Activated B cell treated with CpG ODN at 0.5 μM for 24 hours (primary cell): Measurements from ENCODE around the gene VSTM2B. TPM values are rescaled to one million over a fixed set of nuclear protein-coding genes. Genes with fewer than 3 reads are reported as not detected.

Experiments used
- ATAC-seq: fragments of 200-7000 bp; cut with Tn5 transposase; one replicate; pipeline ENCODE4 v1.10.0; 2021; ENCODE audit warnings: low read depth, mild to moderate bottlenecking, moderate library complexity
- CTCF ChIA-PET: fragments of 350-600 bp; sonication (Branson Sonifier 250); formaldehyde crosslinking; loops from one replicate; lab custom pipeline; 2021; ENCODE audit warnings: antibody characterized with exemption; lab: Charles Lee
- POLR2A ChIA-PET: fragments of 350-600 bp; sonication (Branson Sonifier 250); formaldehyde crosslinking; loops from one replicate; lab custom pipeline; 2021; ENCODE audit warnings: antibody characterized with exemption; lab: Charles Lee
- DNase-seq: peaks from one replicate; pipeline ENCODE4 v3.0.0; 2022
- H3K27ac Mint-ChIP-seq: one replicate; pipeline ENCODE4 v1.8.0; 2020; ENCODE audit warnings: mixed read lengths
- H3K27me3 Mint-ChIP-seq: one replicate; pipeline ENCODE4 v1.8.0; 2021; ENCODE audit warnings: mixed read lengths
- H3K36me3 Mint-ChIP-seq: one replicate; pipeline ENCODE4 v1.8.0; 2021; ENCODE audit warnings: low read depth, mixed read lengths
- H3K4me1 Mint-ChIP-seq: one replicate; pipeline ENCODE4 v1.8.0; 2021; ENCODE audit warnings: mixed read lengths
- H3K4me3 Mint-ChIP-seq: one replicate; pipeline ENCODE4 v1.8.0; 2020; ENCODE audit warnings: mild to moderate bottlenecking, mixed read lengths
- H3K9me3 Mint-ChIP-seq: one replicate; pipeline ENCODE4 v1.8.0; 2020; ENCODE audit warnings: mixed read lengths
- intact Hi-C: fragments of 100-400 bp; cut with micrococcal nuclease; formaldehyde crosslinking; loops from one replicate; pipeline ENCODE4 v1.15.1; 2024
- total RNA-seq: library from RNA; stranded (reverse); gene quantifications from 2 replicates; pipeline ENCODE4 v1.2.3, GENCODE V29; 2022
- TF ChIP-seq, protein P1 (sequence below): fragments of 200-600 bp; IDR thresholded peaks from one replicate; pipeline ENCODE4 v1.8.0; 2022; ENCODE audit warnings: antibody characterized with exemption, mild to moderate bottlenecking

VSTM2B gene
- total RNA-seq, 1 donor from 2014 or later: not detected

DNA sequence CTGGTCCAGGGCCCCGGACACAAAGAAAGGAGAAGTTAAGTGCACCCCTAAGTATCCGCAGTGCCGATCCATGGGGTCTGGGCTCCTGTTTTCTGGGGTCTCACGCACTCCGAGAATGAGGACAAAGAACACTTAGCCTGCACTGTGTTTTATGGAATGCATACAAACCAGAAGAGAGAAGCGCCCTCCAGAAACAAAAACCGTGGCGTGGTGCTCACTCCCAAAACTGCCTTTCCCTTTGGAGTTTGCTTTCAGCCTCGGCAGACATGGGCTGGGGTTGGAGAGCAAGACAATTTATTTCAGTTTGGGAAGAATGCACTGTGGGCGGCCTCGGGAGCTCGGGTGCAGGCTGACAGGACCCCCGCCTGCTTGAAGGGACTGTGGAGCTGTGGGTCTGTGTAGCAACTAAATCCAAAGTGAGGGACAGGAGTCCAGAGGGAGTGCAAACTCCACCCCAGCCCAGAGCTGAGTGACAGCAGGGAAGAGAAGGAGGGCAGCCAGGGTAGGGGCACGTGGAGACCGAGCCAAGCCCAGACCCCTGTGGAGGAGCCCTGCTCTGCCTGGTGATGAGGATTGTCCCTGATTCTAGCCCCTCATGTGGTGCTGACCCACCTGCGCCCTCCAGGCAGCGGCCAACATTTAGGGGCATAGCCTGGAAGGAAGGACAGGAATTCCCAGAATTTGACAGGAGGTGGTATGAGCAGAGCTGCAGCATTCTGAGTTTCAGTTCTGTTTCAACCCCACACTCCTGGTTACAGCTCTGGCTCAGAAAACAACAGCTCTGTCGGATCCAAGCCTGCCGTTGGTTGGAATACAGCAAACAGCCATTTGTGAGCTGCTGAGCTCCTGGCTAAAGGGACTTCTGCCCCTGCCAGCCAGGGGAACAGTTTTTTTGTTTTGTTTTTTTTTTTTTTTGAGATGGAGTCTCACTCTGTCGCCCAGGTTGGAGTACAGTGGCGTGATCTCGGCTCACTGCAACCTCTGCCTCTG is 42.5 kb downstream of the VSTM2B start:
- ChIA-PET CTCF (no interaction called here), POLR2A (no interaction called here)
- DNase-seq: no peak
- Mint-ChIP-seq H3K27ac (no peak overlapping the region), H3K27me3 (peaks cover 4% of the 10 kb centered on the region), H3K4me3 (no peak overlapping the region), H3K4me1 (no peaks in the 10 kb centered on the region), H3K9me3 (no peaks in the 10 kb centered on the region), H3K36me3 (no peaks in the 10 kb centered on the region)
- intact Hi-C loops: no loop called here
- ATAC-seq: no peak
- TF ChIP-seq, protein P1, sequence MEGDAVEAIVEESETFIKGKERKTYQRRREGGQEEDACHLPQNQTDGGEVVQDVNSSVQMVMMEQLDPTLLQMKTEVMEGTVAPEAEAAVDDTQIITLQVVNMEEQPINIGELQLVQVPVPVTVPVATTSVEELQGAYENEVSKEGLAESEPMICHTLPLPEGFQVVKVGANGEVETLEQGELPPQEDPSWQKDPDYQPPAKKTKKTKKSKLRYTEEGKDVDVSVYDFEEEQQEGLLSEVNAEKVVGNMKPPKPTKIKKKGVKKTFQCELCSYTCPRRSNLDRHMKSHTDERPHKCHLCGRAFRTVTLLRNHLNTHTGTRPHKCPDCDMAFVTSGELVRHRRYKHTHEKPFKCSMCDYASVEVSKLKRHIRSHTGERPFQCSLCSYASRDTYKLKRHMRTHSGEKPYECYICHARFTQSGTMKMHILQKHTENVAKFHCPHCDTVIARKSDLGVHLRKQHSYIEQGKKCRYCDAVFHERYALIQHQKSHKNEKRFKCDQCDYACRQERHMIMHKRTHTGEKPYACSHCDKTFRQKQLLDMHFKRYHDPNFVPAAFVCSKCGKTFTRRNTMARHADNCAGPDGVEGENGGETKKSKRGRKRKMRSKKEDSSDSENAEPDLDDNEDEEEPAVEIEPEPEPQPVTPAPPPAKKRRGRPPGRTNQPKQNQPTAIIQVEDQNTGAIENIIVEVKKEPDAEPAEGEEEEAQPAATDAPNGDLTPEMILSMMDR: no peak

DNA sequence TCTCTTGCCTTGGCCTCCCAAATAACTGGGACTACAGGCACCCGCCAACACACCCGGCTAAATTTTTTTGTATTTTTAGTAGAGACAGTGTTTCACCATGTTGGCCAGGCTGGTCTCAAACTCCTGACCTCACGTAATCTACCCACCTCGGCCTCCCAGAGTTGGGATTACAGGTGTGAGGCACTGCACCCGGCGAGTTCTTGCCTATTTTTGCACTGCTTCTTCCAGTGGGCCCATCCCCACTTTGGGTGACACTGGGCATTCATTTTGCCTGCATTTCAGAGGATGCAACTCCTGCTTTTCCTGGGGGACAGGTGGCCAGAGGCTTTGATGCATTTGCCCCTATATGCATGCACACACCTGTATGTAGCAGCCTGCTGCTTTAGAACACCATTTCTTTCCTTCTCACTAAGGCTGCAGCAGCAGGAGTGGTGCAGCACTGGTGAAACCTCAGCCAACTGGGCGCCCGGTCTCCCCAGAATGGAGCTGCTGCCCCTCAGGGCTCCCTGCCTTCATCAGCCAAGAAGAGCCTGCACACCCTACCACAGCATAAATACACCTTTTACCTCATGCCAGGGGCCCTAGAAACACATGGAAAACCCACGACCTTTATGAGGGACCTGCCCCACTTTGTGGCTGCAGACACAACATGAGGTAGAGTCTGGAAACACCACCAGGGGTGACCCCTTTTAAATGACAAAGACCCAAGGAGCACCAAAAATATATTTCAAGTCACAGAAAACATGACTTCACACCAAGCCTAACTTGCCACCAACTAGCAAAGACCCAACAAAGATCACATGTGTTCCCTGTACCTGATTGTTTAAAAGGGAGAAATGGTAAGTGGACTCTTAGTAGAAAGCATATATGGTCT is 43.5 kb downstream of the VSTM2B start:
- CTCF ChIA-PET: no interaction called here
- DNase-seq (no peak), ATAC-seq (no peak)
- H3K27me3 Mint-ChIP-seq: peaks cover 4% of the 10 kb centered on the region
- H3K4me1 Mint-ChIP-seq: no peaks in the 10 kb centered on the region
- no peak overlapping the region for H3K27ac Mint-ChIP-seq
- intact Hi-C loops: no loop called here
- no peaks in the 10 kb centered on the region for H3K36me3 Mint-ChIP-seq
- H3K4me3 Mint-ChIP-seq: no peak overlapping the region
- TF ChIP-seq, protein P1: no peak
- POLR2A ChIA-PET: no interaction called here
- no peaks in the 10 kb centered on the region for H3K9me3 Mint-ChIP-seq

DNA sequence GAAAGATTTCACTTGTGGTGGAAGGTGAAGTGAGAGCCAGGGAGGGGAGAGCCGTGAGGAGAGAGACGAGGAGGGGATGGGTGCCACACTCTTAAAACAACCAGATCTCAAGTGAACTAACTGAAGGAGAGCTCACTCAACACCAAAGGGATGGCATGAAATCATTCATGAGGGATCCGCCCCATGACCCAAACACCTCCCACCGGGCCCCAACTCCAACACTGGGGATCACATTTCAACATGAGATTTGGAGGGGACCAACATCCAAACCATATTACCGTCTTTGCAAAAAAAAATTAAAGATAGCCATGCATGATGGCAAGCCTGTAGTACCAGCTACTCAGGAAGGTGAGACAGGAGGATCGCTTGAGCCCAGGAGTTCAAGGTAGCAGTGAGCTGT is 45.4 kb downstream of the VSTM2B start:
- TF ChIP-seq, protein P1: no peak
- Mint-ChIP-seq H3K4me1 (peaks cover 3% of the 10 kb centered on the region), H3K9me3 (no peaks in the 10 kb centered on the region), H3K36me3 (no peaks in the 10 kb centered on the region), H3K27me3 (peaks cover 16% of the 10 kb centered on the region), H3K27ac (no peak overlapping the region), H3K4me3 (no peak overlapping the region)
- ChIA-PET CTCF (no interaction called here), POLR2A (no interaction called here)
- intact Hi-C loops: no loop called here
- ATAC-seq (no peak), DNase-seq (no peak)

DNA sequence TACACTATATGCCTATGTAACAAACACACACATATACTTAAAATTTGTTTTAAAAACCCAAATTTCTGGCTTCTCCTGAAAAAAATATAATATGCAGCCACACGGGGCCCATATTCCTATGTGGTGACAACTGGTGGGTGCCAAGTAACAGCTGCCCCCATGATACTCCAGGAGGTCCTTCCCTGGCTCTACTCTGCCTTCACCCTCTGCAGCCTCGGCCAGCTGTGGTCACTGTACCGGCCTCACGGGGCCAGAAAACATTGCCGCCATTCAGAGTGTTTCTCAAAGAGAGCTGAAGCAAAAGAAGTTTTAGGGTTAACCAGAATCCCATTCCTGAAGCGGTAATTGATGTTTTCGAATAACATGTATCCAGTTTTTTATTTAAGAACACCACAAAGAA is 47.7 kb downstream of the VSTM2B start:
- DNase-seq (no peak), ATAC-seq (no peak)
- TF ChIP-seq, protein P1: no peak
- Mint-ChIP-seq H3K36me3 (no peaks in the 10 kb centered on the region), H3K4me3 (no peak overlapping the region), H3K9me3 (no peaks in the 10 kb centered on the region), H3K4me1 (peaks cover 10% of the 10 kb centered on the region), H3K27me3 (peaks cover 27% of the 10 kb centered on the region), H3K27ac (no peak overlapping the region)
- intact Hi-C loops: no loop called here
- ChIA-PET CTCF (no interaction called here), POLR2A (no interaction called here)

DNA sequence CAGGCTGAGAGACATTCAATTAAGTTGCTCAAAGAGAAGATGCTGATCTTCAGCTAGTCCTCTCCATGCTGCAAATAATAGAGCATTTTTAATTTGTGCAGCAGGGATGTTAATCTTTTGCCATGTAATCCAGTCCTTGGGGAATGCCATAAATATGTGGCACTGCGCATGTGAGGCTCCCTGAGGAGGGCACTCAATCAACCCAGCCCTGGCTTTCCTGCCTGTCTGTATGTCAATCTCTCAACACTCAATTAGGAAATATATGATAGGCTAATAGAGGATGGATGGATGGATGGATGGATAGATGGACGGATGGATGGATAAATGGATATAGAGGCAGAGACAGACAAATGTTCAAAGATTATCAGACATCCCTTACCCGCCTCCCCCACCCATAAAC is 48.7 kb downstream of the VSTM2B start:
- TF ChIP-seq, protein P1: no peak
- no peak for DNase-seq
- no peaks in the 10 kb centered on the region for H3K9me3 Mint-ChIP-seq
- H3K4me1 Mint-ChIP-seq: peaks cover 10% of the 10 kb centered on the region
- CTCF ChIA-PET: no interaction called here
- peaks cover 28% of the 10 kb centered on the region for H3K27me3 Mint-ChIP-seq
- ATAC-seq: no peak
- no peaks in the 10 kb centered on the region for H3K36me3 Mint-ChIP-seq
- no peak overlapping the region for H3K27ac Mint-ChIP-seq
- intact Hi-C loops: no loop called here
- POLR2A ChIA-PET: no interaction called here
- no peak overlapping the region for H3K4me3 Mint-ChIP-seq
